ENCODE data around the gene ADAMTS2. TPM values are rescaled to one million over a fixed set of nuclear protein-coding genes. Genes with fewer than 3 reads are reported as not detected.

The ADAMTS2 gene
- total and polyA plus RNA-seq, 2 donors (not counting 3 experiments of a cell fraction or from before 2014, with no cell fraction given) = not detected

- no peak for TF ChIP-seq POLR2AphosphoS5 (IDR thresholded peaks at IDR 0.05; ENCODE audit: insufficient read depth, low read depth, low read length)
- TF ChIP-seq JUN (IDR thresholded peaks at IDR 0.05; ENCODE audit: borderline replicate concordance, insufficient read depth, insufficient read length, low read depth) = no peak
- no peak for TF ChIP-seq MYC (IDR thresholded peaks at IDR 0.05; ENCODE audit: low read depth, low read length)
- TF ChIP-seq POLR2A (IDR thresholded peaks at IDR 0.05; ENCODE audit: low read depth, low read length) = no peak
- no peak for TF ChIP-seq FOS (IDR thresholded peaks at IDR 0.05; ENCODE audit: borderline replicate concordance, insufficient read depth, low read length)
- no peak for TF ChIP-seq CTCF (IDR thresholded peaks at IDR 0.05; ENCODE audit: extremely low read depth in 1 of 2, insufficient read depth in 1 of 2, low read depth in 1 of 2, low read length in 2 of 2)
- TF ChIP-seq, protein P1, sequence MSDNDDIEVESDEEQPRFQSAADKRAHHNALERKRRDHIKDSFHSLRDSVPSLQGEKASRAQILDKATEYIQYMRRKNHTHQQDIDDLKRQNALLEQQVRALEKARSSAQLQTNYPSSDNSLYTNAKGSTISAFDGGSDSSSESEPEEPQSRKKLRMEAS (IDR thresholded peaks at IDR 0.05; ENCODE audit: insufficient read depth, insufficient read length) = no peak
- TF ChIP-seq GATA2 (IDR thresholded peaks at IDR 0.05; ENCODE audit: insufficient read depth, insufficient read length, low read depth, low read length) = no peak
- no peak for TF ChIP-seq EZH2 (IDR thresholded peaks at IDR 0.05; ENCODE audit: borderline replicate concordance, low read depth, low read length, severe bottlenecking)
- Histone ChIP-seq H3K36me3 (ENCODE audit: control insufficient read depth in 2 of 2, extremely low read depth in 1 of 2, insufficient read depth in 2 of 2, low read length in 2 of 2) (no peaks in the 10 kb centered on the region), H3K79me2 (ENCODE audit: control insufficient read depth, insufficient read depth, low read length) (no peaks in the 10 kb centered on the region), H3K27me3 (ENCODE audit: control insufficient read depth in 2 of 2, insufficient read depth in 2 of 2, low read length in 2 of 2) (no peaks in the 10 kb centered on the region), H3K27ac (ENCODE audit: insufficient read depth, low read depth, low read length) (no peak overlapping the region), H3K9ac (replicated peaks; ENCODE audit: extremely low read depth, insufficient read depth, low read length) (no peak overlapping the region), H3K9me3 (replicated peaks; ENCODE audit: control insufficient read depth, insufficient read depth, low read length) (peaks cover 2% of the 10 kb centered on the region), H3K9me1 (replicated peaks; ENCODE audit: control insufficient read depth, extremely low read depth, insufficient read depth, low read length) (no peaks in the 10 kb centered on the region), H3K4me1 (ENCODE audit: control insufficient read depth, extremely low read depth, insufficient read depth, low read length) (no peaks in the 10 kb centered on the region), H2AFZ (ENCODE audit: low read depth, low read length) (no peak overlapping the region), H3K4me3 (replicated peaks in 1 of 3; ENCODE audit: insufficient read depth in 1 of 3, low read depth in 1 of 3, low read length in 3 of 3) (no peak overlapping the region), H4K20me1 (replicated peaks; ENCODE audit: control insufficient read depth, extremely low read depth, insufficient read depth, low read length) (no peaks in the 10 kb centered on the region), H3K4me2 (ENCODE audit: insufficient read depth, low read length) (no peak overlapping the region)
- no peak for FAIRE-seq
- intact Hi-C loops (cut with micrococcal nuclease) (no loop called here), dilution Hi-C loops (cut with MboI; ENCODE audit: extremely low pct_ligation_motif_present, low sequenced_read_pairs) (no loop called here)
- POLR2A ChIA-PET = no interaction called here
- CTCF ChIA-PET = no interaction called here
- no peak for DNase-seq (ENCODE audit: low read depth, low spot score)
- BruUV-seq (replicated peaks) = no TSS peak
Observed at GRCh38 chr5:179187229-179187678, 158.0 kb downstream of the ADAMTS2 start.
